ENCODE results near the gene ARMC2. TPM values are rescaled to one million over a fixed set of nuclear protein-coding genes. Genes with fewer than 3 reads are reported as not detected.

Gene ARMC2
- total RNA-seq, 6 experiments from 2014 or later, result 1.8 to 3.6 (median 2.7) TPM

- DNase-seq, result no peak
- H3K4me1 Mint-ChIP-seq (ENCODE audit: low read depth), result peaks cover 17% of the 10 kb centered on the region
- H3K27ac Mint-ChIP-seq, result no peak overlapping the region
- H3K27me3 Mint-ChIP-seq (ENCODE audit: insufficient read depth), result peaks cover 1% of the 10 kb centered on the region
- H3K4me3 Mint-ChIP-seq, result no peak overlapping the region
- TF ChIP-seq CTCF (IDR thresholded peaks at IDR 0.05), result no peak
- H3K36me3 Mint-ChIP-seq (ENCODE audit: low read depth), result no peaks in the 10 kb centered on the region
- no peaks in the 10 kb centered on the region for H3K9me3 Mint-ChIP-seq
Measured at GRCh38 chr6:109019911-109020310, 171.7 kb downstream of the ARMC2 start.

- DNase-seq, result no peak
- Mint-ChIP-seq H3K27ac (no peak overlapping the region), H3K36me3 (ENCODE audit: low read depth) (no peaks in the 10 kb centered on the region), H3K4me3 (no peak overlapping the region), H3K27me3 (ENCODE audit: insufficient read depth) (no peaks in the 10 kb centered on the region), H3K4me1 (ENCODE audit: low read depth) (peaks cover 13% of the 10 kb centered on the region), H3K9me3 (no peaks in the 10 kb centered on the region)
- TF ChIP-seq CTCF (IDR thresholded peaks at IDR 0.05), result no peak
Measured at GRCh38 chr6:109021870-109022269, 173.6 kb downstream of the ARMC2 start.

- no peaks in the 10 kb centered on the region for H3K27me3 Mint-ChIP-seq (ENCODE audit: insufficient read depth)
- H3K36me3 Mint-ChIP-seq (ENCODE audit: low read depth), result no peaks in the 10 kb centered on the region
- H3K4me3 Mint-ChIP-seq, result no peak overlapping the region
- no peak for DNase-seq
- TF ChIP-seq CTCF (IDR thresholded peaks at IDR 0.05), result no peak
- H3K4me1 Mint-ChIP-seq (ENCODE audit: low read depth), result peaks cover 13% of the 10 kb centered on the region
- H3K9me3 Mint-ChIP-seq, result no peaks in the 10 kb centered on the region
- no peak overlapping the region for H3K27ac Mint-ChIP-seq
Measured at GRCh38 chr6:109023356-109023925, 175.2 kb downstream of the ARMC2 start.

Other genes starting within 250 kb of the ARMC2 start
- gene SESN1, start 246.4 kb downstream of the ARMC2 start, total RNA-seq (2021; fragmentation: NEBNext Ultra II Directional; extraction: Animal tissue kit (Norgen Biotek cat#: 25700)), result 10 to 100 TPM; 12.1 to 16.9 (median 13.7) TPM
- gene CEP57L1, start 247.1 kb downstream of the ARMC2 start, total RNA-seq (2021; fragmentation: NEBNext Ultra II Directional; extraction: Animal tissue kit (Norgen Biotek cat#: 25700)), result 10 to 100 TPM; 16.3 to 24.9 (median 21.6) TPM

All from HFFc6 (cell line).